DND-41 (cell line): Measurements from ENCODE around the gene FAM149A.

ENCODE experiments used
- ATAC-seq: fragments of 200-7000 bp; cut with Tn5 transposase; 3 replicates; pipeline ENCODE4 v1.9.1; 2021; ENCODE audit warnings: low read depth; ENCODE audit not compliant: insufficient read depth
- DNase-seq: peaks from one replicate; pipeline ENCODE4 v3.0.0-alpha.2; 2020
- H2AFZ ChIP-seq: 2 replicates; pipeline ENCODE4 v1.6.0; 2012; ENCODE audit warnings: low read depth, low read length
- H3K27ac ChIP-seq: 2 replicates; pipeline ENCODE4 v1.5.1; 2012; ENCODE audit warnings: low read length, inconsistent platforms
- H3K27me3 ChIP-seq: fragments of 200-600 bp; sonication (generic); 2 replicates; pipeline ENCODE4 v1.6.0; 2012; ENCODE audit warnings: low read length, mild to moderate bottlenecking, inconsistent platforms; ENCODE audit not compliant: insufficient read depth, poor library complexity
- H3K36me3 ChIP-seq: 2 replicates; pipeline ENCODE4 v1.5.1; 2012; ENCODE audit warnings: low read length, inconsistent platforms; ENCODE audit not compliant: insufficient read depth
- H3K4me1 ChIP-seq: 2 replicates; pipeline ENCODE4 v1.5.1; 2012; ENCODE audit warnings: mild to moderate bottlenecking, low read length; ENCODE audit not compliant: insufficient read depth
- H3K4me2 ChIP-seq: 2 replicates; pipeline ENCODE4 v1.6.0; 2012; ENCODE audit warnings: mild to moderate bottlenecking, moderate library complexity, low read length, inconsistent platforms; ENCODE audit not compliant: insufficient read depth
- H3K4me3 ChIP-seq, 2 experiments: fragments of 200-600 bp in 1 of 2; shearing (Covaris generic) in 1 of 2; 2 replicates each; pipeline ENCODE4 v1.5.1; 2012 to 2016; ENCODE audit warnings: inconsistent platforms in 2 of 2, low read length in 2 of 2, mild to moderate bottlenecking in 2 of 2, low read depth in 1 of 2, moderate library complexity in 1 of 2
- H3K79me2 ChIP-seq: 2 replicates; pipeline ENCODE4 v1.6.0; 2012; ENCODE audit warnings: low read length, inconsistent platforms; ENCODE audit not compliant: insufficient read depth
- H3K9ac ChIP-seq: 2 replicates; pipeline ENCODE4 v1.6.0; 2012; ENCODE audit warnings: low read depth, mild to moderate bottlenecking, inconsistent platforms, low read length, moderate library complexity
- H3K9me3 ChIP-seq: 2 replicates; pipeline ENCODE4 v1.5.1; 2012; ENCODE audit warnings: low read length, moderate library complexity, mild to moderate bottlenecking, inconsistent platforms; ENCODE audit not compliant: insufficient read depth, severe bottlenecking
- H4K20me1 ChIP-seq: 2 replicates; pipeline ENCODE4 v1.6.0; 2012; ENCODE audit warnings: low read length; ENCODE audit not compliant: insufficient read depth
- CTCF ChIP-seq: IDR thresholded peaks from 2 replicates; pipeline ENCODE4 v1.5.1; 2012; ENCODE audit warnings: borderline replicate concordance, low read length, moderate library complexity, mild to moderate bottlenecking; ENCODE audit not compliant: poor library complexity, severe bottlenecking; ENCODE audit errors: extremely low read depth
- EZH2 ChIP-seq: IDR thresholded peaks from 3 replicates; pipeline ENCODE4 v1.6.1; 2012; ENCODE audit warnings: borderline replicate concordance, low read depth, mild to moderate bottlenecking, moderate library complexity, low read length, inconsistent platforms; ENCODE audit not compliant: severe bottlenecking

Gene FAM149A

GRCh38 chr4:186217733-186218293 is 113.3 kb downstream of the FAM149A start:
- Histone ChIP-seq H3K79me2 (no peaks in the 10 kb centered on the region), H3K36me3 (no peaks in the 10 kb centered on the region), H2AFZ (no peak overlapping the region), H3K9ac (no peak overlapping the region), H3K4me2 (no peak overlapping the region), H3K27ac (no peak overlapping the region), H3K9me3 (no peaks in the 10 kb centered on the region), H3K27me3 (no peaks in the 10 kb centered on the region), H3K4me1 (no peaks in the 10 kb centered on the region), H3K4me3 (no peak overlapping the region), H4K20me1 (no peaks in the 10 kb centered on the region)
- TF ChIP-seq EZH2: no peak
- no peak for TF ChIP-seq CTCF
- ATAC-seq: no peak
- no peak for DNase-seq

GRCh38 chr4:186221624-186222023 is 117.1 kb downstream of the FAM149A start:
- Histone ChIP-seq H3K79me2 (no peaks in the 10 kb centered on the region), H3K4me3 (no peak overlapping the region), H3K9ac (no peak overlapping the region), H3K4me1 (no peaks in the 10 kb centered on the region), H3K4me2 (no peak overlapping the region), H3K27me3 (no peaks in the 10 kb centered on the region), H4K20me1 (no peaks in the 10 kb centered on the region), H3K9me3 (no peaks in the 10 kb centered on the region), H2AFZ (no peak overlapping the region), H3K27ac (no peak overlapping the region), H3K36me3 (no peaks in the 10 kb centered on the region)
- DNase-seq (no peak), ATAC-seq (no peak)
- TF ChIP-seq EZH2 (no peak), CTCF (no peak)
